Measurements from ENCODE around the gene DCLK2.

Gene DCLK2

GRCh38 chr4:150142831-150143230 lies 64.6 kb downstream of the DCLK2 start:
- DNase-seq (ENCODE audit: low read depth): no peak
- no peak for TF ChIP-seq CTCF (conservative IDR thresholded peaks at IDR 0.05; ENCODE audit: low read depth, low read length)
- H3K4me3 ChIP-seq (ENCODE audit: low read length): no peak overlapping the region

- H3K4me3 ChIP-seq (ENCODE audit: low read length): no peak overlapping the region
- DNase-seq (ENCODE audit: low read depth): no peak
- TF ChIP-seq CTCF (conservative IDR thresholded peaks at IDR 0.05; ENCODE audit: low read depth, low read length): peak; percentile 38
Measured at GRCh38 chr4:150145090-150145945, 67.1 kb downstream of the DCLK2 start.

- H3K4me3 ChIP-seq (ENCODE audit: low read length): no peak overlapping the region
- no peak for TF ChIP-seq CTCF (conservative IDR thresholded peaks at IDR 0.05; ENCODE audit: low read depth, low read length)
- no peak for DNase-seq (ENCODE audit: low read depth)
Measured at GRCh38 chr4:150145946-150146340, 67.7 kb downstream of the DCLK2 start.

- H3K4me3 ChIP-seq (ENCODE audit: low read length): no peak overlapping the region
- TF ChIP-seq CTCF (conservative IDR thresholded peaks at IDR 0.05; ENCODE audit: low read depth, low read length): no peak
- DNase-seq (ENCODE audit: low read depth): no peak
Measured at GRCh38 chr4:150149381-150149780, 71.1 kb downstream of the DCLK2 start.

GRCh38 chr4:150150629-150151062 lies 72.4 kb downstream of the DCLK2 start:
- DNase-seq (ENCODE audit: low read depth): no peak
- no peak overlapping the region for H3K4me3 ChIP-seq (ENCODE audit: low read length)
- TF ChIP-seq CTCF (conservative IDR thresholded peaks at IDR 0.05; ENCODE audit: low read depth, low read length): no peak

- DNase-seq (ENCODE audit: low read depth): no peak
- TF ChIP-seq CTCF (conservative IDR thresholded peaks at IDR 0.05; ENCODE audit: low read depth, low read length): no peak
- no peak overlapping the region for H3K4me3 ChIP-seq (ENCODE audit: low read length)
Measured at GRCh38 chr4:150152766-150153165, 74.5 kb downstream of the DCLK2 start.

GRCh38 chr4:150155391-150155790 lies 77.1 kb downstream of the DCLK2 start:
- TF ChIP-seq CTCF (conservative IDR thresholded peaks at IDR 0.05; ENCODE audit: low read depth, low read length): no peak
- no peak for DNase-seq (ENCODE audit: low read depth)
- H3K4me3 ChIP-seq (ENCODE audit: low read length): no peak overlapping the region

Measured in retinal pigment epithelial cell (primary cell).